Heart right ventricle (tissue), 16 donors: ENCODE results near the gene LEMD3. TPM values are rescaled to one million over a fixed set of nuclear protein-coding genes. Genes with fewer than 3 reads are reported as not detected.
A peak's percentile ranks its signal among the peaks of the same experiment; 100 is the strongest.

ENCODE experiments used
- ATAC-seq, 8 donors: fragments of 200-7000 bp; cut with Tn5 transposase; one replicate each; pipeline ENCODE4 v1.9.1; 2020; ENCODE audit warnings: mild to moderate bottlenecking in 8 of 8, moderate library complexity in 8 of 8, moderate number of reproducible peaks in 1 of 8
- DNase-seq, 2 donors: peaks; one replicate each; pipeline ENCODE4 v3.0.0-alpha.2; 2020
- H3K27ac ChIP-seq, 10 donors: fragments of 200-600 bp; sonication (generic) in 2 of 10; one replicate each; pipeline versions ENCODE4 v1.5.0 to v1.8.0; 2020 to 2022; ENCODE audit warnings: mild to moderate bottlenecking in 3 of 10
- H3K27me3 ChIP-seq, 7 donors: fragments of 200-600 bp; one replicate each; pipeline ENCODE4 v1.8.0; 2021 to 2022; ENCODE audit warnings: mild to moderate bottlenecking in 2 of 7
- H3K36me3 ChIP-seq, 9 donors: fragments of 200-600 bp; sonication (generic) in 1 of 9; one replicate each; pipeline versions ENCODE4 v1.5.0 to v1.8.0; 2020 to 2022; ENCODE audit warnings: mild to moderate bottlenecking in 2 of 9
- H3K4me1 ChIP-seq, 9 donors: fragments of 200-600 bp; sonication (generic) in 1 of 9; one replicate each; pipeline versions ENCODE4 v1.5.0 to v1.8.0; 2020 to 2022; ENCODE audit warnings: mild to moderate bottlenecking in 4 of 9
- H3K4me3 ChIP-seq, 10 donors: fragments of 200-600 bp; sonication (generic) in 2 of 10; one replicate each; pipeline versions ENCODE4 v1.5.0 to v1.8.0; 2020 to 2022; ENCODE audit warnings: mild to moderate bottlenecking in 7 of 10, moderate library complexity in 2 of 10
- H3K9me3 ChIP-seq, 11 donors: fragments of 200-600 bp in 10 of 11; sonication (generic) in 2 of 11; one replicate each; pipeline versions ENCODE4 v1.5.0 to v1.8.0; 2013 to 2022; ENCODE audit warnings: mild to moderate bottlenecking in 2 of 11, control low read depth in 1 of 11, moderate library complexity in 1 of 11
- CTCF ChIP-seq, 9 donors: fragments of 200-600 bp; sonication (generic) in 2 of 9; IDR thresholded peaks; one replicate each; pipeline versions ENCODE4 v1.5.0 to v1.8.0; 2021 to 2022; ENCODE audit warnings: antibody characterized with exemption in 9 of 9, mild to moderate bottlenecking in 5 of 9, moderate library complexity in 1 of 9
- WGBS, 2 donors: extraction: QIAGEN DNeasy Blood & Tissue Kit; methylation state at CpG; one replicate each; pipeline ENCODE4 v1.1.7; 2013; ENCODE audit warnings: inconsistent platforms in 1 of 2; 5-methylcytosine and 5-hydroxymethylcytosine counted together
- intact Hi-C, 10 donors: fragments of 100-400 bp; cut with DNase I; formaldehyde crosslinking; loops; one replicate each; pipeline versions ENCODE4 v1.11.1 to v1.14.2; 2022
- polyA plus RNA-seq, 2 donors: library from polyadenylated mRNA; stranded (reverse); fragments of 200-250 nt; gene quantifications; one replicate each; pipeline ENCODE4 v1.2.3, GENCODE V29; 2013
- total RNA-seq, 10 donors: library from RNA; stranded (reverse); fragmentation: NEBNext Ultra II Directional in 3 of 10; extraction: Animal tissue kit (Norgen Biotek cat#: 25700) in 3 of 10; gene quantifications; one replicate each; pipeline versions ENCODE4 v1.2.1 to v1.2.4, GENCODE V29; 2021 to 2023
- donor health status: Arrhythmogenic right ventricular cardiomyopathy.
- donor health status: ischemic (EF 13 %, LVEDD 7.1; RV severe dilation, severe dysfunction).
- donor health status: healthy with polysubstance abuse.
- donor health status: DM: no; HTN: yes; CAD: no.
- donor health status: DM: no; HTN: no; CAD: no.
- donor health status: ischemic (EF 25% LVEDD 6.9; RV normal size, moderate dysfunction).
- donor health status: ischemic (EF 25% LVEDD 5.7; RV mildly dilated, moderate dysfunction).
- donor health status: healthy.
- donor health status: DM: yes; HTN: yes; CAD: no.
- donor health status: Ischemic cardiomyopathy.
- donor health status: ischemic (EF 35%, LVEDD 5.7; RV mildly dilated, moderate dysfunction).
- donor health status: nonischemic (EF 11% LVEDD 7.7; RV severe dilation, severe dysfunction).
- donor health status: DM: yes; HTN: yes; CAD: no.
- donor health status: PGD.
- donor health status: ischemic (EF 29% LVEDD 5.4; RV normal size, mild dysfunction).
- donor health status: nonischemic (EF 23%, LVEDD 6.1; RV moderate dilation, normal function).

The LEMD3 gene
- total and polyA plus RNA-seq, 12 donors = 4.5 to 16.3 (median 11.9) TPM

DNA sequence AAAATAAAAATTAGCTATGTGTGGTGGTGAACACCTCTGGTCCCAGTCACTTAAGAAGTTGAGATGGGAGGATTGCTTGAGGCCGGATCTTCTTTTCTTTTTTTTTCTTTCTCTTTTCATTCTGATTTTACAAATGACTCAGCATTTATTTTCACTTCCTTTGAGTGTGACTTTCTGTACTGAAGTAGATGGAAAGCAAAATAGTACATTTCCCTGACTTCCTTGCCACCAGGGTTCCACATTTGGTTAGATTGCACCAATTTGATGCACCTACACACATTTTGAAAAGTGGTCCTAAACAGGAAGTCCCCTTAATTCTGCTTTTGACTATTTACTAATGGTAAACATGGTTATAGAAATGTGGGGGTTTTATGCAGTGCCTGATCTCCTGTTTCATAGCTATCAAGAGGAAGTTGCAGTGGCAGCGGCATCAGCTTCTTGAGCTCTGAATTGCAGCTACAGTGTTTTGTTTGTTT, 13.0 kb upstream of the LEMD3 start:
- H3K4me3 ChIP-seq = peak overlapping the region in 1 of 10 donors; percentile 22
- intact Hi-C loops = no loop called here
- no peak for DNase-seq

GRCh38 chr12:65157091-65157490, 12.3 kb upstream of the LEMD3 start:
- Histone ChIP-seq H3K9me3 (no peaks in the 10 kb centered on the region), H3K27me3 (peaks cover 0 to 15% (median 4%) of the 10 kb centered on the region in 7 donors), H3K27ac (peak overlapping the region in 1 of 10 donors; percentile 65), H3K4me1 (peaks cover 0 to 14% (median 0%) of the 10 kb centered on the region in 9 donors), H3K4me3 (no peak overlapping the region), H3K36me3 (no peaks in the 10 kb centered on the region)
- DNase-seq (no peak), ATAC-seq (no peak)
- no peak for TF ChIP-seq CTCF (IDR thresholded peaks at IDR 0.05)
- WGBS, 2 donors = 86 to 88% methylated on average over 4 of the region's 4 CpGs
- intact Hi-C loops = no loop called here

More for the DNA sequence above, 13.0 kb upstream of the LEMD3 start:
- no peaks in the 10 kb centered on the region for H3K36me3 ChIP-seq
- peaks cover 0 to 21% (median 0%) of the 10 kb centered on the region in 7 donors for H3K27me3 ChIP-seq
- 58 to 70% methylated on average over 2 of the region's 2 CpGs for WGBS, 2 donors
- ATAC-seq = no peak
- no peak for TF ChIP-seq CTCF (IDR thresholded peaks at IDR 0.05)
- H3K27ac ChIP-seq = peak overlapping the region in 1 of 10 donors; percentile 65
- H3K9me3 ChIP-seq = no peaks in the 10 kb centered on the region
- peaks cover 0 to 14% (median 0%) of the 10 kb centered on the region in 9 donors for H3K4me1 ChIP-seq

GRCh38 chr12:65162609-65163008, 6.8 kb upstream of the LEMD3 start:
- intact Hi-C loops = no loop called here
- Histone ChIP-seq H3K9me3 (no peaks in the 10 kb centered on the region), H3K4me3 (no peak overlapping the region), H3K27me3 (peaks cover 0 to 22% (median 15%) of the 10 kb centered on the region in 7 donors), H3K27ac (no peak overlapping the region), H3K4me1 (no peaks in the 10 kb centered on the region), H3K36me3 (no peaks in the 10 kb centered on the region)
- WGBS, 2 donors = 98 to 100% methylated on average over 1 of the region's 1 CpG
- ATAC-seq = no peak
- no peak for DNase-seq
- TF ChIP-seq CTCF (IDR thresholded peaks at IDR 0.05) = no peak

DNA sequence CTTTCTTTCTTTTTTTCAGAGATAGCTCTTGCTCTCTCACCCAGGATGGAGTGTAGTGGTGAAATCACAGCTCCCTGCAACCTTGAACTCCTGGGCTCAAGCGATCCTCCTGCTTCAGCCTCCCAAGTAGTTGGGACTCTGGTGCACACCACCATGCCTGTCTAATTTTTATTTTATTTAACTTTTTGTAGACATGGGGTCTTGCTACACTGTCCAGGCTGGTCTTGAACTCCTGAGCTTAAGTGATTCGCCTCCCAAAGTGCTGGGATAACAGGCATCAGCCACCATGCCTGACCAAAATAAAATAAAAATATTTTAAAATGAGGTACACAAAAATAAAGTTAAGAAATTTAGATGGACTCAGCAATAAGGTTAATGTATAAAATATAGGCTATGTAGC, 5.1 kb upstream of the LEMD3 start:
- peaks cover 0 to 7% (median 6%) of the 10 kb centered on the region in 9 donors for H3K4me1 ChIP-seq
- DNase-seq (no peak), ATAC-seq (no peak)
- 93 to 98% methylated on average over 2 of the region's 2 CpGs for WGBS, 2 donors
- intact Hi-C loops = no loop called here
- no peak for TF ChIP-seq CTCF (IDR thresholded peaks at IDR 0.05)
- no peak overlapping the region for H3K27ac ChIP-seq
- H3K4me3 ChIP-seq = no peak overlapping the region
- no peaks in the 10 kb centered on the region for H3K36me3 ChIP-seq
- H3K9me3 ChIP-seq = no peaks in the 10 kb centered on the region
- peaks cover 0 to 22% (median 15%) of the 10 kb centered on the region in 7 donors for H3K27me3 ChIP-seq
